Activated gamma-delta T cell treated with anti-CD3 and anti-CD28 coated beads, Interleukin-2, amount 50 U/mL, for 16 hours (primary cell): Measurements from ENCODE around the gene MOAP1.
"Not testable (repeated sequence)": the region's sequence is repeated elsewhere in the genome, so short reads cannot be mapped to it uniquely, and the experiment has no call there.

Source experiments
- DNase-seq: peaks from one replicate; pipeline ENCODE4 v3.0.0-alpha.2; 2020; ENCODE audit warnings: low read depth

Gene MOAP1

DNA sequence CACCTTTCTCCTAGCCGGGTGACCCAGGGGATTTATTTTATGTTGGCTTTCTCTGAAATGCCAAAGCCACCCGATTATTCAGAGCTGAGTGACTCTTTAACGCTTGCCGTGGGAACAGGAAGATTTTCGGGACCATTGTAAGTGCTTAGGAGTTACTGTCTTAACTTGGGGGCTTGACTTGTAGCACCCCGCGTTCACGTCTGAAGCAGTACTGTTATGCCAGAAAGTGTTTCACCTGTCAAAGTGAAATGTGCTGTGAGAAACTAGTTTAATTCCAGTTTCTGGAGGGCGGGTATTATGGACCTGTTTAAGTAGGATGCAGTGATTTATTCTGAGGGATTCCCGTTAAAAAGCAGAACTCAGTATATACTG, 638 bp upstream of the MOAP1 start:
- no peak for DNase-seq

DNA sequence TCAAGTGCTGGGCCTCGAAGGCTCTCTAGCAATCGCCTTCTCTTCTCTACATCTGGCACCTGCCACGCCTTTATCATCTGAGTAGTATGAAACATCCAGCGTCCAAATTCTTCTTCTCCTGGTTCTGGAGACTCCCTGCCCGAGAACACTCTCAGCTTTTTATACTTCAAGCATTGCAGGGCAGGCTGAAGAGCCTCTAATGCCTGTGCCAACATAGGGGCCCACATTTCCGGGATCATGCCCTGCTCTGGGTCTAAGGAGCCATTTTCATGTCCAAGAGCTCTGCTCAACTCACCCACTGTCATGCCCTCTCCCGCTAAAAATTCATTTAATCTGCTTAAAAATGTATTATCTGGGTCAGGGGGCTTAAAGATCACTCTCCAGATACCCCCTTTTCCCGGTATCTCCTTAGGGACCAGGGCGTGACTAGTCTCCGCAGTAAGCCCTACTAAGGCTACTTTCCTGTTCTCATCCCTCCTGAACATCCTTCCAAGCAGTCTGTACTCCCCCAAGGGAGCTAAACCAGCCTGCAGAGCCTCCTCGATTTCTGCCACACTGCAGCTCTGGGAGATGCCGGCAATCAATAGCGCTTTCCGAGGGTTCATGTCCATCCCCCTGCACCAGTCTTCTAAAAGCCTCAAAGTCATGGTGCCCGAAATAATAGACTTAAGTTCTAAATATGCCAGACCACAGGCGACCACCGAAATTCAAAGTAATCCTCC, 940 bp downstream of the MOAP1 start:
- no peak for DNase-seq

DNA sequence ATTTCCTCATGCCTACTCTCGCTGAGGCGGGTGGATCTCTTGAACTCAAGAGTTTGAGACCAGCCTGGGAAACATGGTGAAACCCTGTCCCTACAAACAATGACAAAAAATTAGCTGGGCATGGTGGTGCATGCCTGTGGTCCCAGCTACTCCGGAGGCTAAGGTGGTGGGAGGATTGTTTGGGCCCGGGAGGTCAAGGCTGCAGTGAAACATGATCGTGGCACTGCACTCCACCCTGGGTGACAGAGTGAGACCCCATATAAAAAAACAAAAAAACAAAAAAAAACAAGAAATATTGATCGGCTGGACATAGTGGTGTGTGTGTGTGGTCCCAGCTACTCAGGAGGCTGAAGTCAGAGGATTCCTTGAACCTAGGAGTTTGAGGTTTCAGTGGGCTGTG, 9.2 kb downstream of the MOAP1 start:
- DNase-seq: no peak

DNA sequence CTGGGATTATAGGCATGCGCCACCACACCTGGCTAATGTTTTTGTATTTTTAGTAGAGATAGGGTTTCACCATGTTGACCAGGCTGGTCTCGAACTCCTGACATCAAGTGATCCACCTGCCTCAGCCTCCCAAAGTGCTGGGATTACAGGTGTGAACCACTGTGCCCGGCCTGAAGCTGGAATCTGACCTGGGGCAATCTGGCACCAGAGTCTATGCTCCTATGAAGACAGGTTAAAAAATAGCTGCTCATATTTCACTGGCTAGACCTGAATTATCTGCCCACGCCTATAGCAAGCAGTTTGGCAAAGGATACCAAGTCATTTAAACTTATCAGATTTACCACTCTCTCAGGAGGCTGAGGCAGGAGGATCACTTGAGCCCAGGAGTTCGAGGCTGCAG, 10.0 kb downstream of the MOAP1 start:
- not testable (repeated sequence) for DNase-seq

DNA sequence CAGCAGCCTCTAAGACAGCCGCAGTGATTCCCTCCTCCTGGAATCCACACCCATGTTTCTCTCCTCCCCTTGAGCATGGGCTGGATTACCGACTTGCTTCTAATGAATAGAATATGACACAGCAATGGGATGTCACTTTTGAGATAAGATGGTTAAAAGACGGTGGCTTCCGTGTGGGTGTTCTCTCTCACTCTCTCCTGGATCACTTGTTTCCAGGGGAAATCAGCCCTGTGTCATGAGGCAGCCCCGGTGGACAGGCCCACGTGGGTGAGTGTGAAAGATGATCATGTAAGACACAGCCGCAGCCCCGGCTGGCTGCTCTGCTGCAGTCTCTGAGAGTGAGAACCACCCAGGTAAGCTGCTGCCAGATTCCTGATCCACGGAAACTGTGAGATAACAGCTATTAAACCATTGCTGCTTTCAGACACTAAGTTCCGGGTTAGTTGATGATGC, 10.7 kb downstream of the MOAP1 start:
- no peak for DNase-seq

DNA sequence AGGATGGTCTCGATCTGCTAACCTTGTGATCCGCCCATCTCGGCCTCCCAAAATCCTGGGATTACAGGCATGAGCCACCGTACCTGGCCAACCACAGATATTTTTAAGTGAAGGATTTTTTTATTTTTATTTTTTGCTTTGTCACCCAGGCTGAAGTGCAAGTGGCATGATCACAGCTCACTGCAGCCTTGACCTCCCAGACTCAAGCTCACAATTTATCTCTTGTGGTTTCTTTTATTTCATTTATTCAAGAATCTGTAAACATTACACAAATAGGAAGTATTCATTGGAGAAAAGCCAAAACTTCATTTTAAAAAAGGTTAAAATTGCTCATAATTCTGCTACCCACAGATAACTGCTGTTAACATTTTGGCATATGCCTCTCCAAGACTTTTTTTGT, 13.3 kb downstream of the MOAP1 start:
- no peak for DNase-seq

DNA sequence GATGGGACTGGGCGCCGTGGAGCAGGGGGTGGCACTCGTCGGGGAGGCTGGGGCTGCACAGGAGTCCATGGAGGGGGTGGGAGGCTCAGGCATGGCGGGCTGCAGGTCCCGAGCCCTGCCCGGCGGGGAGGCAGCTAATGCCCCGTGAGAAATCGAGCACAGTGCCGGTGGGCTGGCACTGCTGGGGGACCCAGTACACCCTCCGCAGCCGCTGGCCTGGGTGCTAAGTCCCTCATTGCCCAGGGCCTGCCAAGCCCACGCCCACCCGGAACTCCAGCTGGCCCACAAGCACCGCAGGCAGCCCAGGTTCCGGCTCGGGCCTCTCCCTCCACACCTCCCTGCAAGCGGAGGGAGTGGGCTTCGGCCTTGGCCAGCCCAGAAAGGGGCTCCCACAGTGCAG, 14.6 kb downstream of the MOAP1 start:
- DNase-seq: not testable (repeated sequence)

DNA sequence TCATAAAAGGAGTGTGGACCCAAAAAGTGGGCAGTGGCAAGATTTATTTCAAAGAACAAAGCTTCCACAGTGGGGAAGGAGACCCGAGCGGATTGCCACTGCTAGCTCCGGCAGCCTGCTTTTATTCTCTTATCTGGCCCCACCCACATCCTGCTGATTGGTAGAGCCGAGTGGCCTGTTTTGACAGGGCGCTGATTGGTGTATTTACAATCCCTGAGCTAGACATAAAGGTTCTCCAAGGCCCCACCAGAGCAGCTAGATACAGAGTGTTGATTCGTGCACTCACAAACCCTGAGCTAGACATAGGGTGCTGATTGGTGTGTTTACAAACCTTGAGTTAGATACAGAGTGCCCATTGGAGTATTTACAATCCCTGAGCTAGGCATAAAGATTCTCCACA, 15.1 kb downstream of the MOAP1 start:
- DNase-seq: not testable (repeated sequence)

DNA sequence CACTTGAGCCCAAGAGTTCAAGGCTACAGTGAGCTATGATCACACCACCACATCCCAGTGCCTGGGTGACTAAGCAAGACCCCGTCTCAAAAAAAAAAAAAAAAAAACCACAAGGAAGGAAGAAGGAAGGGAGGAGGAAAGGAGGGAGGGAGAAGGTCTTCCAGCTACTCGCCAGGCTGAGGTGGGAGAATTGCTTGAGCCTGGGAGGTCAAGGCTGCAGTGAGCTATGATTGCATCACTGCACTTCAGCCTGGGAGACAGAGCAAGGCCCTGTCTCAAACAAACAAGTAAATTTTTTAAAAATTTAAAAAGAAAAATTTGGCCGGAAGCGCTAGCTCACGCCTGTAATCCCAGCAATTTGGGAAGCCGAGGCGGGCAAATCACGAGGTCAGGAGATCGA, 16.1 kb downstream of the MOAP1 start:
- DNase-seq: not testable (repeated sequence)

DNA sequence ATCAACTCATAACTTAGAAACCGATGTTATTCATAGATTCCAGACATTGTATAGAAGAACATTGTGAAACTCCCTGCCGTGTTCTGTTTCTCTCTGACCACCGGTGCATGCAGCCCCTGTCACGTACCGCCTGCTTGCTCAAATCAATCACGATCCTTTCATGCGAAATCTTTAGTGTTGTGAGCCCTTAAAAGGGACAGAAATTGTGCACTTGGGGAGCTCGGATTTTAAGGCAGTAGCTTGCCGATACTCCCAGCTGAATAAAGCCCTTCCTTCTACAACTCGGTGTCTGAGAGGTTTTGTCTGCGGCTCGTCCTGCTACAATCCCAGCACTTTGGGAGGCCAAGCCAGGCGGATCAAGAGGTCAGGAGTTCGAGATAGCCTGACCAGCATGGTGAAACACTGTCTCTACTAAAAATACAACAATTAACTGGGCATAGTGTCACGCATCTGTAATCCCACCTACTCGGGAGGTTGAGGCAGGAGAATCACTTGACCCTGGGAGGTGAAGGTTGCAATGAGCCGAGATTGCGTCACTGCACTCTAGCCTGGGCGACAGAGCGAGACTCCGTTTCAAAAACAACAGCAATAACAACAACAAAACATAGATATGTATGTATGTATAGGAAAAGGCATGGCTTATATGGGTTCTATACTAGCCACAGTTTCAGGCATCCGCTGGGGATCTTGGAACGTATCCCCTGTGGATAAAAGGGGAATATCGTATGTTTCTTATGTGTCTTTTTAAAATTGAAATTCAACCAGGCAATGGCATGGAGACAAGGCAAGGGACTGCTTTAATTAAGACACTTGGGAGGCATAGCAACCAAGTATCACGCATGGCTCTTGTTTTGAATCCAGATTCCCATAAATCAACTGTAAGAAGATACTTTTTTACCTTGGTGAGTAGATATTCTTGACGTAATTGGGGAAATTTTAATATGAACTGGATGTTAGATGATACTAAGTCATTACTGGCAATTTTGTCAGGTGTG, 19.1 kb downstream of the MOAP1 start:
- not testable (repeated sequence) for DNase-seq

DNA sequence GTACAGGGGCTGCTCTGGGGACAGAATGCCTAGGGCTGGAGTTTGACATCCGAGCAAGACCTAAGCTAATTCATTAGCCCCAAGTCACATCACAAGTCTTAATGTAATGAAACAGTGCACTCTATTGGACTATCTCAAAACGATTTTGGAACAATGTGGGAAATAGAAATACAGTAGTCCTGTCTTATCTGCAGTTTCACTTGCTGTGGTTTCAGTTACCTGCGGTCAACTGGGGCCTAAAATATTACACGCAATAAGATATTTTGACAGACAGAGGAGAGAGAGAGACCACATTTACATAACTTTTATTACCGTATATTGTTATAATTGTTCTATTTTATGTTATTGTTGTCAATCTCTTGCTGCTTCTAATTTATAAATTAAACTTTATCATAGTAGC, 21.1 kb downstream of the MOAP1 start:
- no peak for DNase-seq

DNA sequence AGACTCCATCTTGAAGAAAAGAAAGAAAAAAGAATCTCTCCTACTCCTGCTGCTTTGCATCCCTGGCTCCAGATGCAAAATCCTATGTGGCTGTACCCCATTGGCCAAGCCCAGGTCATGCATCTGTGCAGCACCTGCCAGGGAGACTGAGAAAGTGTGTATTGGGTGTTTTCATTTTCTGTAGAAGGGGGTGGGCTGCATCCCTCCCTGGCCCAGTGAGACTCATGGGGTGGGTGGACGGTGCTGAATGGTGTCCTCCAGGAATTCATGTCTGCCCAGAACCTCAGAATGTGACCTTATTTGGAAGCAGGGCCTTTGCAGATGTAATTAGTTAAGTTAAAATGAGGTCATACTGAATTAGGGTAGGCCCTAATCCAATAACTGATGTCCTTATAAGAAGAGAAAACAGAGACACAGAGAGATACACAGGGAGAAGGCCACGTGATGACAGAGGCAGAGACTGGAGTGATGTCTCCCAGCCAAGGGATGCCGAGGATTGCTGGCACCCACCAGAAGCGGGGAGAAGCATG, 23.2 kb downstream of the MOAP1 start:
- DNase-seq: no peak

DNA sequence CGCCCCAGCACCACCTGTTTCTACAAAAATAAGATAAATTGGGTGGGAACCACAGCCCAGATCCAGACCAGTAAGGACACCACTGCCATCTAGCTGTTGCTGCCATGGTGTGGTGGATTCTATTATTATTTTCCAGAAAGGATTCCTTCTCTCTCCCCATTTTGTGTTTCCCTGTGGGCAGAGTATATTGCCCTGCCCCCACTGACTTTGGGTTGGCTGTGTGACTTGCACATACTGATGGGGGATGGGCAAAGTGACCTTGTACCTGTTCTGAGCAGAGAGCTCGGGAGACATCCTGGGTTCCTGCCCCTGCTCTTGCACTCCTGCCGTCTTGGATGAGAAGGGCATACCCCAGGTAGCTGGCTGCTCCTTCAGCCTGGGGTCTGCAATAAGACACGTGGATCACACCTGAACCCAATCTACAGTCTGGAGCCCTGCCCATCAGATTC, 24.3 kb downstream of the MOAP1 start:
- DNase-seq: no peak

DNA sequence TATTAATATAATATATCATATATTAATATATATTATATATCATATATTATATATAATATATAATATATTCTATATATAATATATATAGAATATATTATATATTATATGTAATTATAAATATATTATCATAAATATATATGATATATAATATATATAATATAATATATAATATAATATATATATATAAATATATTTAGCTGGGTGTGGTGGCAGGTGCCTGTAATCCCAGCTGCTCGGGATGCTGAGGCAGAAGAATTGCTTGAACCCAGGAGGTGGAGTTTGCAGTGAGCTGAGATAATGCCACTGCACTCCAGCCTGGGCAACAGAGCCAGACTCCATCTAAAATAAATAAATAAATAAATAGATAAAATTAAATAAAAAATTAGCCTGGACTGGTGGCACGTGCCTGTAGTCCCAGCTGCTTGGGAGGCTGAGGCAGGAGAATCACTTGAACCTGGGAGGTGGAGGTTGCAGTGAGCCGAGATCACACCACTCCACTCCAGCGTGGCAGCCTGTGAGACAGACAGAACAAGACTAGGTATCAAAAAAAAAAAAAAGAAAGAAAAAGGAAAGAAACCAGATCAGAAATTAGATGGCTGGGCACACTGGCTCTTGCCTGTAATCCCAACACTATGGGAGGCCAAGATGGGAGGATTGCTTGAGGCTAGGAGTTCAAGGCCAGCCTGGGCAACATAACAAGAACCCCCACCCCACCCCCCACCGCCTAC, 24.9 kb downstream of the MOAP1 start:
- DNase-seq: not testable (repeated sequence)

DNA sequence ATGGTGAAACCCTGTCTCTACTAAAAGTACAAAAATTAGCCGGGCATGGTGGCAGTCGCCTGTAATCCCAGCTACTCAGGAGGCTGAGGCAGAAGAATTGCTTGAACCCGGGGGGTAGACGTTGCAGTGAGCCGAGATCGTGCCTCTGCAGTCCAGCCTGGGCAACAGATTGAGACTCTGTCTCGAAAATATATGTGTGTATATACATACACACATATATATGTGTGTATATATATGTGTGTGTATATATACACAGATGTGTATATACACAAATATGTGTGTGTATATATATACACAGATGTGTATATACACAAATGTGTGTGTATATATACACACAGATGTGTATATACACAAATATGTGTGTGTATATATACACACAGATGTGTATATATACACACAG, 26.3 kb downstream of the MOAP1 start:
- not testable (repeated sequence) for DNase-seq

DNA sequence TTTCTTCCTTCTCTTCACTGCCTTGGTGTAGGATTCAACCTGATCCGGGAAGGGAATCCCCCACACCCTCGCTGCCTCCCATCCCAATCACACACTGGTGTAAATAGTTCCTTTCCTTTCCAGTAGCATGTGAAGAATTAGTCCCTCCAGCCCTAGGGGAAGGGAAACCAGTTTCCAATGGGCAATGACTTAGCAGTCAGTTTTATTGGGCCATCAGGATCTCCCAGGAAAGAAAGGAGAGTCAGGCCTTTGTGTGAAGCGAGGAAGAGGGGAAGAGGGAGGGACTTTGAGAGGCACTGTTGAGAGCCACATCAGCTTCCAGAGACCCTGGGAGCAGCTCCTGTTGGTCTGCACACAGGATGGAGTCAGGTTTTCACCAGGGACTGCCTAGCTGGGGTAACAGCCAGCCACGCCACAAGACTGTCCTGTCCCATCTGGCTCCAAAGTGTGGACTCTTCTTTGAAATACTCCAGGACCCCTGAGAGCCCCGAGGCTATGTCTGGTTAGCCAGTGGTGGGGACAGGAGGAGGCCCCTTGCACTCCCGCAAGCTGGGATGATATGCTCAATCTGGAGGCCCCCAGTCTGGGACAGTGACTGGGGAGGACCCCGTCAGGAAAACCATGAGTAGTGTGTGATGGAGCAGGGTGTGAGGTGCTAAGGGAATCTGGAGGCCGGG, 27.9 kb downstream of the MOAP1 start:
- no peak for DNase-seq

DNA sequence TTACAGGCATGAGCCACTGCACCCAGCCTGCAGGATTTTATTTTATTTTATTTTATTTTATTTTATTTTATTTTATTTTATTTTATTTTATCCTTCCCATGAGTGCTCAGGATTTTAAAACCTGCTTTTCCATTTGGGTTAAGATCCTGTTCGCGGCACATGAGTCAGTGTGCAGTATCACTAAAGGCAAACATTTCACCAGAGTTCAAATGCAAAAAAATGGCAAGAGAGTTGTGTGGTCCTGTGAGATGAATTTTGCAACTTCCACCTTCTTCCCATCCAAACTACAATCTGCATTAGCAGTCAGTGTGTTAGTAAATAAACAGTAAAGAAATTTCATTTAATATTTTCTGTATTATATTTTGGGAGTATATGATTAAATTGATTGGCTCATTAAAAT, 29.0 kb downstream of the MOAP1 start:
- no peak for DNase-seq

DNA sequence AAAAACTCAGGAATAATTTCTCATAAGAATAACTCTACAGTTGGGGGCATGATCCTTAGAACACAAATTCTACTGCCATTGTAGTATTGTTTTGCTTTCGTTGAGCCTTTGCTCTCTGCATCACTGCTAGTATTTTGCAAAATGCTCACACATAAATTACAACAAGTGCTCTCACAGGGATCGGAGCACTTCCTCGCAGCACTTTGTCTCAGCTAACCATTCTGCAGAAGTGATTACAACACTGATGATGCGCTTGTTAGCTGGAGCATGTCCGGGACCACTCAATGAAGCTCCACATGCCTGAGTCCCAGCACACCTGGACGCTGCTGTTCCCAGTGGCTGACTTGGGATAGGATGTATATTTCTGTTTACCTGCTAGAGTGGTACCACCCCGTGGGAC, 31.6 kb downstream of the MOAP1 start:
- no peak for DNase-seq

DNA sequence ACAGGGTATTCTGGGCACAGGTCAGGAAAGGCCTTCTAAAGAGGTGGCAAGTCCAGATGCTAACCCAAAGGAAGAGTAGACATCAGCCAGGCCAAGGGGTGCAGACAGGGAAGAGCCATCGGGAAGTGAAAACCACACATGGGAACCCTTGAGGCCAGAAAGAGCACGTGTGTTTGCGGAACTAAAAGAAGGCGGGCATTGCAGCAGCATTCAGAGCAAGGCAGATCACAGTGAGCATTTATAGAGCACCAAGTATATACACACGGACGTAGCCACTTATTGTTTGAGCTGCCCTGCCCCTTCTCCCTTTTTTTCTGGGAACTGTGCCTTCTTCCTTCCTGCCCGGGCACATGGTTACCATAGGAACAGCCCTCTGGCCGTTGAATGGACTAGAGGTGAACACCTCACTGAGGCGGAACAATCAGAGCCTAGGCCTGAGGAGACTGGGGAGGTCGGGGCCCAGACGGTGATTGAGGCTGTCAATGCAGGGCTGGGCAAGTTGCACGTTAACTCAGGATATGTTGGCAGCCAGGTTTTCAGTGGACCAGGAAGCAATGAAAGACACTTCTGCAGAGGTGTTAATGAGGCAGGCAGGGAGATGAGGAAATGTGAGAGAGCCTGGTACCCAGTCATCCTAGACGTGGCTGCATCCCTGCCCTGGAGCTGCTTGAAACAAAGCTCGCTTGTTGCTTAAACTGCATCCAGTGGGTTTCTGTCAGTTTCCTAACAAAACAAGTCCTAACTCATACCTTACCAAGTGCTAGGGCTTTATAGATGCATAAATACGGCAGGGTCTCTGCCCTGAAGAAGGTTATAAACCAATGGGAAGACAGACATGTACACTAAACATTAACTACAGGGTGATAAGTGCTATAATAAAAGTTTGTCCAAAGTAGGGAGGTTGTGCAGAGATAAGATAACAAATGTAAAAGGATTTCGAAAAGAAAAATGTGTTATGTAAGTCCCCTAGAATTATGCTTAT, 34.2 kb downstream of the MOAP1 start:
- DNase-seq: no peak

DNA sequence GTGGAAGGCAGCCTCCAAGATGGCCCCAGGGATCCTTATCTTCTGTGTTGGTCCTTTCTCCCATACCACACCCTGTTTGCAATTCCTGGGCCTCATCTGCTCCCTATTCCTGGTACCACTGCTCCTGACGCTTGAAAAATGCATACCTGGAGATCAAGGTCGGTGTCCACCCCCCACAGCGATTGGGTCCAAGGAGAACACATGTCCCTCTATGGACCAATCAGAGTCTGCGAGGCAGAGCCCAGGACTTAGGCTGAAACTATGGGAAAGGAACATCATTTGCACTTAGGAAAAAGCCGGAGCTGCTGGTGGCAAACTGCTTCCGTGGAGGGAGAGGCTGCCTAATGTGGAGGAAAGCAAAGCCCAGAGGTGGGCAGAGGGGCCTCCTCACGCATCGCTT, 35.7 kb downstream of the MOAP1 start:
- no peak for DNase-seq
